BE2C (cell line): ENCODE measurements around the gene IFT43. TPM values are rescaled to one million over a fixed set of nuclear protein-coding genes. Genes with fewer than 3 reads are reported as not detected.

Experiments used
- DNase-seq: peaks from one replicate; pipeline ENCODE4 v3.0.0-alpha.2; 2020
- H3K27me3 ChIP-seq: fragments of 250-450 bp; sonication (Bioruptor Pico); 2 replicates; pipeline ENCODE4 v1.5.1; 2020; ENCODE audit warnings: mild to moderate bottlenecking
- H3K36me3 ChIP-seq: fragments of 250-450 bp; sonication (Bioruptor Pico); 2 replicates; pipeline ENCODE4 v1.5.1; 2020; ENCODE audit warnings: mild to moderate bottlenecking
- H3K4me1 ChIP-seq: fragments of 250-450 bp; sonication (Bioruptor Pico); 2 replicates; pipeline ENCODE4 v1.5.1; 2020
- H3K4me3 ChIP-seq: 2 replicates; pipeline ENCODE4 v1.5.1; 2011; ENCODE audit warnings: low read depth, low read length
- H3K9me3 ChIP-seq: fragments of 250-450 bp; sonication (Bioruptor Pico); 2 replicates; pipeline ENCODE4 v1.5.1; 2020
- polyA plus RNA-seq: library from polyadenylated mRNA; unstranded; fragments of >200 nt; gene quantifications from one replicate; pipeline ENCODE4 v1.2.1, GENCODE V29; 2012; ENCODE audit warnings: low read depth, missing spikeins; ENCODE audit not compliant: insufficient read length, insufficient read depth
- TF ChIP-seq, protein P1 (sequence below): IDR thresholded peaks from 2 replicates; pipeline ENCODE4 v1.5.1; 2012; ENCODE audit warnings: mild to moderate bottlenecking, low read depth, low read length

The IFT43 gene
- polyA plus RNA-seq = 12.6 TPM

DNA sequence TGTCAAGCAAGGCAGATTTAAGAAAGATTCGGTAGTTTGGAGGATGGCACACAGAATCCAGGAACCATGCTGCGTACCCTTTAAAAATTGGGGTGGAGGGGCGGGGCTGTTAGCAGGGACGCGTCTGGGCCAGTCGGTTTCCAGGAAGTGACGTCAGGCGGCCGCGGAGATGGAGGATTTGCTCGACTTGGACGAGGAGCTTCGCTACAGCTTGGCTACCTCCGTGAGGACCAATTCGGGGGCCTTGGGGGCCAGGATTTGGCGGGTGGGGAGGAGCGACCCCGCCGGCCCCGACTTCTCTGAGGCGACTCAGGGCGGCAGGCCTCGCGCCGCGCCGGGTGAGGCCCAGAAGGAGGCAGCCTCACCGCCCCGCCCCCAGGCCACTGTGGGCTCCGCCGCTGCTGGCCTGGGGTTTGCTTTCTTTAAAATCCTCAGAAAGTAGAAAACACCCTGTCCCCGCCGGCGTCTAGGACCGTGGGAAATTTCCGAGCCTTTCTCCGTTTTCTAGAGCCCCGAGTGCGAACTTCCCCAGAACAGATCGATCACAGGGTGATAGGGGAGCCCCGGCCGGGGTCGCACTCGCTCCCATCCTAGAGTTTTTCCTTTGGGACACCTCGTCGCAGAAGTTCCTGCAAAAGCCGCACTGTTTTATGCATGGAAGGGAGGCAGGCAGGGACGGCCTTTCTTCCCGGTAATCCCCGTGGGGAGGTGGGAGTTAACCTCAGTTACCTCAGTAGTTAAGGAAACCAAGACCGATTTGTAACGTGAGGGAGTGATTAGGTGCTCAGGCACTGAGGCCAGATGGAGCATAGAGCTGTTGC, at the start of gene IFT43:
TSS of gene IFT43 (plus strand) at position 146 of the 821 bp plus-strand sequence. CDS start at position 170, 24 bp downstream.
- peaks cover 5% of the 10 kb centered on the region; the same call in 1 of the 2 replicates for H3K4me1 ChIP-seq
- no peaks in the 10 kb centered on the region for H3K9me3 ChIP-seq
- H3K4me3 ChIP-seq = peak within 1 kb of the TSS; percentile 80
- TF ChIP-seq, protein P1, sequence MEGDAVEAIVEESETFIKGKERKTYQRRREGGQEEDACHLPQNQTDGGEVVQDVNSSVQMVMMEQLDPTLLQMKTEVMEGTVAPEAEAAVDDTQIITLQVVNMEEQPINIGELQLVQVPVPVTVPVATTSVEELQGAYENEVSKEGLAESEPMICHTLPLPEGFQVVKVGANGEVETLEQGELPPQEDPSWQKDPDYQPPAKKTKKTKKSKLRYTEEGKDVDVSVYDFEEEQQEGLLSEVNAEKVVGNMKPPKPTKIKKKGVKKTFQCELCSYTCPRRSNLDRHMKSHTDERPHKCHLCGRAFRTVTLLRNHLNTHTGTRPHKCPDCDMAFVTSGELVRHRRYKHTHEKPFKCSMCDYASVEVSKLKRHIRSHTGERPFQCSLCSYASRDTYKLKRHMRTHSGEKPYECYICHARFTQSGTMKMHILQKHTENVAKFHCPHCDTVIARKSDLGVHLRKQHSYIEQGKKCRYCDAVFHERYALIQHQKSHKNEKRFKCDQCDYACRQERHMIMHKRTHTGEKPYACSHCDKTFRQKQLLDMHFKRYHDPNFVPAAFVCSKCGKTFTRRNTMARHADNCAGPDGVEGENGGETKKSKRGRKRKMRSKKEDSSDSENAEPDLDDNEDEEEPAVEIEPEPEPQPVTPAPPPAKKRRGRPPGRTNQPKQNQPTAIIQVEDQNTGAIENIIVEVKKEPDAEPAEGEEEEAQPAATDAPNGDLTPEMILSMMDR = no peak
- DNase-seq = peak; percentile 78
- H3K27me3 ChIP-seq = no peaks in the 10 kb centered on the region
- H3K36me3 ChIP-seq = no peaks in the 10 kb centered on the region

DNA sequence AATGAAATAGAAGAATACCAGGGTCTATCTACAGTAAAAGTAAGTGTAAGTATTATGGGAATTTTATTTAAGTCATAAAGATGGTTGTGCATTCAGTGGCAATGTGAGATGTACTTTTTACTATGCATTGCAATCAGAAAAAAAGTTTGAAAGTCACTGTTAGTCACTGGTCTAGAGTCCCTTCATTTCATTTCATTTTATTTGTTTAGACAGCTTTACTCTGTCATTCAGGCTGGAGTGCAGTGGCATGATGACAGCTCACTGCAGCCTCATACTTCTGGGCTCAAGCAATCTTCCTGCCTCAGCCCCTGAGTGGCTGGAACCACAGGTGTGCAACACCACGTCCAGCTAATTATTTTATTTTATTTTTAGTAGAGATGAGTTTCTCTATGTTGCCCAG, 46.4 kb upstream of the IFT43 start:
- no peak overlapping the region for H3K4me3 ChIP-seq
- TF ChIP-seq, protein P1 = no peak
- DNase-seq = no peak
- no peaks in the 10 kb centered on the region for H3K9me3 ChIP-seq
- H3K27me3 ChIP-seq = no peaks in the 10 kb centered on the region
- H3K4me1 ChIP-seq = peaks cover 8% of the 10 kb centered on the region
- H3K36me3 ChIP-seq = no peaks in the 10 kb centered on the region

DNA sequence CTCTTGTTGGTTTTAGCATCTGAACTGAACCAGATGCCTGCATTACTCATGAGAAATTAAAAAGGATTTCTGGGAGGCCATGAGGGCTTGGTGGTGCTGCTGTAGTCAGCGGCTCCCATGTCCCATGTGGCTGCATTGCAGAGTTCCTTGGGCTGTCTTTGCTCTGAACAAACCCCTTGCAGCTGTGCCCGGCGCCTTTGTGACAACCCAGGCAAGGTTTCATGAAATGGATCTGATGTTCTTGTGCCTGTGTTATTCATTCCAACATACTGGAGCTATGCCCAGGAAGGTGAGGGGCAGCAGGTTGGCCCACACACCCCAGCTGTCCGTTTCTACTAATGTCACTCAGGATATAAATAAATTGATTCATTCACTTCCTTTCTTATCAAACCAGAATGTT, 44.5 kb upstream of the IFT43 start:
- H3K4me3 ChIP-seq = no peak overlapping the region
- peaks cover 8% of the 10 kb centered on the region for H3K4me1 ChIP-seq
- no peaks in the 10 kb centered on the region for H3K27me3 ChIP-seq
- peak; percentile 17 for DNase-seq
- no peaks in the 10 kb centered on the region for H3K36me3 ChIP-seq
- TF ChIP-seq, protein P1 = no peak
- no peaks in the 10 kb centered on the region for H3K9me3 ChIP-seq

DNA sequence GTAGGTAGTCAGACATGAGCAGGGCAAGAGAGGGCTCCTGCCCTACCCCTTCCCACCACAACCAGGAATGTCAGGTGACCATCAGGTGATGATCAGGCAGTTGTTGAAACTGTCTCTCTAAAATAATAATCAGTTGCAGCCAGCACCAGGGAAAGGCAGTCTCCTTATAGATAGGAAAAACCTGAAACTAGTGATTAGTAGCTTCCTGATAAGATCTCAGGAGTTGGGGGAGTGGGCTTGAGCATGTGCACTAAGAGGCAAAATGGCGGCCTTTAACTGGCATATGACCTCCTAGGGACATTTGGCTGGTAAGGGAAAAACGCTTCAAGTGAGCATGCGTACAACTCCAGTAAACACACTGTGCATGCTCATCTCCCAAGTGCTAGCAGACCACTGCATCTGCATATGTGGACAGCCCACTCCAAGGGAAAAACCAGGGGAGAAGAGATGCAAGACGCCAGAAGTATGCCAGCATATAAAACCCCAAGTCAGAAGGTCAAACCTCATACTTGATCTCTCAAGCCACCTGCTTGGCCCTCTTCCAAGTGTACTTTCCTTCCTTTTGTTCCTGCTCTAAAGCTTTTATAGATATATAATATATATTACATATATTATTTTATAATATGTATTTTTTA, 40.8 kb upstream of the IFT43 start:
- no peaks in the 10 kb centered on the region for H3K27me3 ChIP-seq
- H3K36me3 ChIP-seq = no peaks in the 10 kb centered on the region
- peaks cover 8% of the 10 kb centered on the region for H3K4me1 ChIP-seq
- TF ChIP-seq, protein P1 = no peak
- H3K4me3 ChIP-seq = no peak overlapping the region
- no peak for DNase-seq
- no peaks in the 10 kb centered on the region for H3K9me3 ChIP-seq

DNA sequence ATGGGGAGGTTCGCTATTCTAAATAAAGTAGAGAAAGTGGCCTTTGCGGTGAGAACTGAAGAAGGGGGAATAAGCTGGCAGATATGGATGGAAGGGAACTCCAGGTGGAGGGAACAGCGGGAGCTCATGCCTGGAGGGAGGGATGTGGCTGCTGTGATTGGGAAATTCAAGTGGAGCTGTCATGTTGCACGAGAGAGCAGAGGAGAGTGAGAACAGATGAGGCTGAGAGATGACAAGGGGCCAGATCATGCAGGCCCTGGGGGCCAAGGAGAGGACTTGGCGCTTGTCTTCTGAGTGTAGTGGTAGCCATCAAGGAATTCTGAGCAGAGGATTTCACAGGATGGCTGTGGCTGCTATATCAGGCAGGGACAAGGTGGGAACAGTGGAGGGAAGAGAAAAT, 38.8 kb upstream of the IFT43 start:
- DNase-seq = peak; percentile 35
- H3K9me3 ChIP-seq = no peaks in the 10 kb centered on the region
- no peaks in the 10 kb centered on the region for H3K36me3 ChIP-seq
- no peak overlapping the region for H3K4me3 ChIP-seq
- no peaks in the 10 kb centered on the region; the same call in 1 of the 2 replicates for H3K4me1 ChIP-seq
- no peaks in the 10 kb centered on the region for H3K27me3 ChIP-seq
- TF ChIP-seq, protein P1 = no peak

DNA sequence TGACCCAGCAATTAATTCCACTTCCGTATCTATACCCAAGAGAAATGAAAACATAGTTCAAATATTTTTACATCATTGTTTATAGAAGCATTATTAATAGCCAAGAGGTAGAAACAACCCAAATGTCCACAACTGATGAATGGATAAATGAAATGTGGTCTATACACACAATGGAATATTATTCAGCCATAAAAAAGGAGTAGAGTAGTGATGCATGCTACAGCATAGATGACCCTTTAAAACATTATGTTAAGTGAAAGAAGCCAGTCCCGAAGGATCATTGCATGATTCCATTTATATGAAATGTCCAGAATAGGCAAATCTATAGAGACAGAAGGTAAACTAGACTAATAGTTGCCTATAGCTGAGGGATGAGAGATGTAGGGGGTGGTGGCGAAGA, 33.1 kb upstream of the IFT43 start:
- TF ChIP-seq, protein P1 = no peak
- H3K9me3 ChIP-seq = no peaks in the 10 kb centered on the region
- no peak for DNase-seq

More for the DNA sequence above, 33.1 kb upstream of the IFT43 start:
- Histone ChIP-seq H3K4me3 (no peak overlapping the region), H3K36me3 (no peaks in the 10 kb centered on the region), H3K4me1 (no peaks in the 10 kb centered on the region), H3K27me3 (no peaks in the 10 kb centered on the region)
